AG09319 (cell line): ENCODE results near the gene TRAK1.

Source experiments
- DNase-seq: peaks from one replicate; pipeline ENCODE4 v3.0.0-alpha.2; 2010; ENCODE audit warnings: low read depth; ENCODE audit errors: extremely low read depth
- TF ChIP-seq, protein P1 (sequence below): IDR thresholded peaks from 2 replicates; pipeline ENCODE4 v1.5.1; 2011; ENCODE audit warnings: low read depth, mild to moderate bottlenecking, inconsistent platforms, low read length, moderate library complexity

Gene TRAK1

DNA sequence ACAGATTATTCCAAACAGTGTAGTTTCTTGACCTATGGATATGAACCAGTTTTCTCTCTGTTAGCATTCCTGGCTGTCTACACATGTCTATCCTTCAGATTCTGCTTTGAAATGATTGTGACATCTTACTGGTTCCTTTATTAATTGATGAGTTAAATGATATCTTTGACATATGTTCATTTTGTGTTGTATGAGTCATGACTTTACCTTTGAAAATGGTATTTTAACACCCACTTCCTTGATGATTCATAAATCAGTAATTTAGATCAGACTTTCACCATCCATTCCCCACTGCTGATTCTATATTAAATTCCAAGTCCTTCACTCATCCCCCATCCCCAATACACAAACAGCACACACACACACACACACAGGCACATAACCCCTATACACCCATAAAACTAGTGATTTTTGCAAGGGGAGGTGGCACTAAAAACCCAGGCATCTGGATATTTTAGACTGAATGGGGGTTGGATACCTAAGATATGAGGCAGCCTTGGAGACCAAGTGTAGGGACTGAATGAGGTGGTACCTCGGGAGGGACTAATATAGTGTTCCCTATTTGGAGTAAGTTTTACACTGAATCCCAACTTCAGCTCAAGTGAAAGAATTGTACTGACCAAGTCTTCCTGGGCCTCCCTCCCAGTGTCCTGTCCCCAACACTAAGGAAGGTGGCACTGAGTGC lies 165.1 kb downstream of the TRAK1 start:
- DNase-seq: no peak

DNA sequence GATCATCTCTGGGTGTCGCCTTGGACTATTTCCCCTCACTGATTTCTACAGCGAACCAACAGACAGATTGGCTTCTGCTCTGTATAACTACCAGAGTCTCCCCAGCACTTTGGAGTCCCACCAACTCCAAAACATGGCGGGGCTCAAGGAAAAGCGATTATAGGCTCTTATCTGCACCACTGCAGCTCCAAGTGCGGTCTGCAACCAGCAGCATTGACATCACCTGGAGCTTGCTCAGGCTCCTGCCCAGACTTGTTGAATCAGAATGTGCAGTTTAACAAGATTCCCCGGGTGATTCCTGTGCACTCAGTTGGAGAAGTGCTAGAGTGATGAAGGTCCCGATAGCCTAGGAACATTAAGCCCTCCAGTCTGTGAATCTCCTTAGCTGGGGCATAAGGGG lies 165.8 kb downstream of the TRAK1 start:
- DNase-seq: no peak
- TF ChIP-seq, protein P1, sequence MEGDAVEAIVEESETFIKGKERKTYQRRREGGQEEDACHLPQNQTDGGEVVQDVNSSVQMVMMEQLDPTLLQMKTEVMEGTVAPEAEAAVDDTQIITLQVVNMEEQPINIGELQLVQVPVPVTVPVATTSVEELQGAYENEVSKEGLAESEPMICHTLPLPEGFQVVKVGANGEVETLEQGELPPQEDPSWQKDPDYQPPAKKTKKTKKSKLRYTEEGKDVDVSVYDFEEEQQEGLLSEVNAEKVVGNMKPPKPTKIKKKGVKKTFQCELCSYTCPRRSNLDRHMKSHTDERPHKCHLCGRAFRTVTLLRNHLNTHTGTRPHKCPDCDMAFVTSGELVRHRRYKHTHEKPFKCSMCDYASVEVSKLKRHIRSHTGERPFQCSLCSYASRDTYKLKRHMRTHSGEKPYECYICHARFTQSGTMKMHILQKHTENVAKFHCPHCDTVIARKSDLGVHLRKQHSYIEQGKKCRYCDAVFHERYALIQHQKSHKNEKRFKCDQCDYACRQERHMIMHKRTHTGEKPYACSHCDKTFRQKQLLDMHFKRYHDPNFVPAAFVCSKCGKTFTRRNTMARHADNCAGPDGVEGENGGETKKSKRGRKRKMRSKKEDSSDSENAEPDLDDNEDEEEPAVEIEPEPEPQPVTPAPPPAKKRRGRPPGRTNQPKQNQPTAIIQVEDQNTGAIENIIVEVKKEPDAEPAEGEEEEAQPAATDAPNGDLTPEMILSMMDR: no peak

More for the DNA sequence above, 165.1 kb downstream of the TRAK1 start:
- TF ChIP-seq, protein P1: no peak

DNA sequence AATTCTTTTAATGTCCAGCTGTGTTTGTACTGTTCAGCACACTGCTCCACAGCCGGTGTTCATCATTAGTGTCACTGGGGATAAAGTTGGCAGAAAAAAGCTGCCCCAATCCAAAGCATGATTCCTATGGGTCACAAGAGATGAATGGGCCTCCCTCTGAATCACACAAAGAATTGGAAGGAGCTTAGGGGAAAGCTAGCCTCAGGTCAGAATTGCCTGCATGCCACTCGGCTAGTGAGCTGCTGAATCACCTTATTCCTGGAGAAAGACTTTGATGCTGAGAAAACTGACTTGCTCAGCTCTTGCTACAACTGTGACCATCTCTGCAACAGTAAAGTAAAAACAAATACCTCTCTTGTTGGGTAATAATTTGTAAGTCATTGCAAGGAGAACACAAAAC lies 171.4 kb downstream of the TRAK1 start:
- TF ChIP-seq, protein P1: no peak

DNA sequence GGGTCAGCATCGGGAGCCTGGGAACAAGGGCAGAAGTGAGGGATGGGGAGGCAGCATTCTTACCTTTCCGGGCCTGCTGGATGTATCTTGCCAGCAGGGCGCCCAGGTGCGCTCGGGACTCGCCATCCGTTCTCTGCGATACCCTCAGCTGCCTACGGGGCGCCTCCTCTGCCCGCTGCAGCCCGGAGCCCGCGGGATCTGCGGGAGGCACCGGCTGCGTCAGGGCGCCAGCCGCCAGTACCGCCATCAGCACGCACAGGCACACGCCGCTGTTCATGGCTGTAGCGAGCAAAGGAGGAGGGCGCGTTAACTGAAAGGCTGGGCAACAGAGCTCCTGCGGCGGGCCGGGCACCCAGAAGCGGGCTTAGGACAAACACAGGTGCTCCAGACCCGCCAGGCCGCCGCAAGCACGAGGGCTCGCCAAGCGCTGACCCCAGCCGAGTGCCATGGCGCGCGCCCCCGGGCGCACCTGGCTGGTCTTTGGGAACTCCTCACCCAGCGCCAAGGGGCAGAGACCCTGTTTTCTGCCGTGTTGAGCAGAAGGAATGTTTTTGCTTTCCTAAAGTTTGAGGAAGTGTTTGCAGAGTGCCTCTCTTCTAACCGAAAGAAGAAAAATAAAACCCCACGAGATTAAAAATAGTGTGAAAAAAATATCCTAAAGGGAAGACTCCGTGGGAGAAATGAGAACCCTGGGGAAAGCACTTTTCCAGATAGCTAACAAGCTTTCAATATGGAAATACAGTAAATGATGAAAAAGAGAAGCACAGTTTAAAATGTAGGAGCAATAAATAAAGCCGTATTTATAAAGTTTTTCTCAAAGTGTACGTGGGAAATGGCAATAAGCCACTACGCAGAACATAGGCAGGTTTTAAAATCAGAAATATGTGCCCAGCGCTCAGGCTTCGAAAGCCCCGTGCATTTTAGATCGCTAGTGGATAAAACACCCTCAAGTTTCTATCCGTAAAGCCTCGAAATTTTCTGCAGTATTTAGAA lies 172.5 kb downstream of the TRAK1 start:
- no peak for DNase-seq

More for the DNA sequence above, 171.4 kb downstream of the TRAK1 start:
- peak; percentile 20 for DNase-seq

DNA sequence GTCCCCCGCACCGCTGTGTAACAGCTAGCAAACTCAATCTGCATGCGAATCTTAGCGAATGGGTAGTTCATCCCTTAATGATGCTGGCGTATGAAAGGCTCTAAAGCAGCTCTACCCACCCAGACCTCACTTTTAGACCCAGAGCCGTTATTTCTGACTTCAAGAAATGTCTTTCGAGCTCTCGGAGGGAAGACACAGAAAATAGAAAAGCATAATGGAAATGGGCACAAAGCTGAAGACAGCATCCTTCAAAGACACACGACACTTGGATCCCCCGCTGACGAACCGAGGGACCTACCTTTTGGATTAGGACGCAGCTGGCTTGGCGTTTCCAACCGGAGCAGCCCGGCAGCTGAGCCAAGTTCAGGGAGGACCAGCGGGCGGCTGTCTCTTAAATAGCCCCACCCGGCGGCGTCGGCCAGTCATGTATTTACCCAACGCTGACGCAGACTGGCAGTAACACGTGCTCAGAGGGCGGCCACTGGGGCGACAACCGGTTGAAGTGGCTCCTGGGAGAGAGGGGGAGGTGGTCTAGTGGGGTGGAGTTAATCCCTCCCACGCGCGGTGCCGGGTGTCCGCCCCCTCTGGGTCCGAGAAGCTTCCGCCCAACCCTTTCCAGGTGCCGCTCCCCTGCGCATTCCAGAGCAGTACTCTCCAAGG lies 173.4 kb downstream of the TRAK1 start:
- TF ChIP-seq, protein P1: no peak
- DNase-seq: no peak

More for the DNA sequence above, 172.5 kb downstream of the TRAK1 start:
- TF ChIP-seq, protein P1: no peak

DNA sequence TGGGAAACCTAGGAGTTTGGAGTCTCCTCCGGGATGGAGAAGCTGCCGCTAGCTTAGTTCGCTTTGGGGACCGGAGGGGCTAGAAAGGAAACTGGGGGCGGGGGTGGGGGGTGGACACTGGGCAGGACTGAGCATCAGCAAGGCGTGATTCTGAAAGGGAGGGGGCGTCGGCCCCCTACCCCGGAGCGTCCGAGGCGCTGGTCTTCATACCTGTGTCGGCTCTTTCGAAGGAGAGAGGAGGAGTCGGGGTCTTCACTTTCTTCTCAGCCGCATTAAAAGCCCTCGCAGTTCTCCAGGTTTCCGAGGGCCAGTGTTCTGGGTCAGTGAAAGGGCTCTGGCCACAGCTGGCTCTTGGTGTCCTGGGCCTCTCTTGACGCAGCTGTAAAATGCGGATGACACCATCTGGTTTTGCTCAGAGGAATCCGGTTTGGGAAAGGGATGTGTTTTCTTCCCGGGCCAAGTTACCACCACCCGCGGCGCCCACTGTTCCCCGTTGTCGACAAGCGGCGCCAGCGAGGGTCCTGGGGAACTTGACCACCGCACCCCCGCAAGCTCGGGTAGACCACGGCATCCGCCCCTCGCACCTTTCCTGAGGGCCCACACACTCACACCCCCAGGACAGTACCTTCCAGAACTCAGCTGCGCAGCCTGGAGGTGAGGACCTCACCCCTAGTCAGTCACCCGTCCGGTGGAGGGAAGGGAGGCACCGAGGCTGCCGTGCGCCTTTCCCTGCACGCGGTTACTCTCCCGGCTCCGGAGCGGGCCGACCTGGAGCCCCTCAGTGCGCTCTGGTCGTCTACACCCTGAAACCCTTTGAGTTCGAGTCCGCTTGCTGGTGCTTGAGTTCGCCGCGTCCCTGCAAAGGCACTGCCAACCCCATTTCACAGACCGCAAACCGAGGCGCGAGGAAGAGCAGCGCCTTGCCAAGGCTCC lies 174.2 kb downstream of the TRAK1 start:
- no peak for DNase-seq
- TF ChIP-seq, protein P1: no peak
